OCI-LY7 (cell line): ENCODE results near the gene MTOR.

Source experiments
- CTCF ChIP-seq: fragments of 200-600 bp; sonication (generic); conservative IDR thresholded peaks from 2 replicates; pipeline ENCODE4 v1.5.1; 2014; ENCODE audit warnings: mild to moderate bottlenecking, antibody characterized with exemption, low read length, moderate library complexity, mixed read lengths
- EZH2phosphoT487 ChIP-seq: fragments of 200-600 bp; sonication (generic); IDR thresholded peaks from 2 replicates; pipeline ENCODE4 v1.6.1; 2018; ENCODE audit warnings: low read depth, borderline replicate concordance, mild to moderate bottlenecking, mixed run types, antibody characterized with exemption, low read length, moderate library complexity, mixed read lengths

DNA sequence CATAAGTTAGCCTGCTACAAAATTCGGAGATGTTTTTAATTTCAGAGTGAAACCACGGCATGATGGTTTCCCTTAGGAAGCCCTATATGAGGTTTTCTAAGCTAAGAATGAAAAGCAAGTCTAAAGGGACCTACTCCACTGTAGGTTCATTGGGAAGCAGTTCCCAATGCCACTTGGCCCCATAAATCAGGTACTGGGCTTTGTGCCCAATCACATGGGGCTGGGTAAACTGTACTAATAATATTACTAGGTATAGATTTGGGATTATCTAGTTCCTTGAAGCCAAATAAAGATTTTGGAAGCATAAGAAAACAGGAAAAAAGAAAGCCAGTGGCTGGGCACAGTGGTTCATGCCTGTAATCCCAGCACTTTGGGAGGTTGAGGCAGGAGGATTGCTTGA, 92.2 kb downstream of the MTOR start:
- TF ChIP-seq CTCF, result no peak
- TF ChIP-seq EZH2phosphoT487, result no peak
